GM19452 (cell line): Measurements from ENCODE around the gene TPK1.

Source experiments
- ATAC-seq: cut with Tn5 transposase; IDR thresholded peaks from one replicate; pipeline ENCODE4 v1.9.1; 2021; ENCODE audit not compliant: unreplicated experiment

Gene TPK1

GRCh38 chr7:144546782-144547181, 289.1 kb downstream of the TPK1 start:
- no peak for ATAC-seq

GRCh38 chr7:144545330-144545729, 290.5 kb downstream of the TPK1 start:
- no peak for ATAC-seq

DNA sequence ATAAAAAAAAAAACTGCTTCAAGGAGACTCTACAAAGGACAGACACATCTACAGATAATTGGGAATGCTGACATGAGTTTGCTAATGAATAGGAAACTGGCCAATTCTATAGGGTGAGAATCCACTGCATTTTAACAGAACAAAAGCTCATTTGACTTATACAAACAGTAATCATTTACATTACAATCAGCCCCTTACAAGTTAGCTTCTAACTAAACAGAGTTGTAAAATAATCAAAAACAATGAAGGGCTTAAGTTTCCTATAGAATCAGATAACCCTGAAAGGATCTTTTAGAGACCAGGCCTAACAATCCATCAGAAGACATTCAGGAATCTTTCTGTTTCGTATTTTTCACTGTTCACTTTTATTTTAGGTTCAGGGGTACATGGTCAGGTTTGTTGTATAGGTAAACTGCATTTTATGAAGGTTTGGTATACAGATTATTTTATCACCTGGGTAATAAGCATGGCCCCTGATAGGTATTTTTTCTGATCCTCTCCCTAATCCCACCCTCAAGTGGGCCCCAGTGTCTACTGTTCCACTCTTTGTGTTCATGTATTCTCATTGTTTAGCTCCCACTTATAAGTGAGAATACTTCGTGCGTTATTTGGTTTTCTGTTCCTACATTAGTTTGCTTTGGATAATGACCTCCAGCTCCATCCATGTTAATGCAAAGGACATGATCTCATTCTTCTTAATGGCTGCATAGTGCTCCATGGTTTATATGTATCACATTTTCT, 301.0 kb downstream of the TPK1 start:
- no peak for ATAC-seq

DNA sequence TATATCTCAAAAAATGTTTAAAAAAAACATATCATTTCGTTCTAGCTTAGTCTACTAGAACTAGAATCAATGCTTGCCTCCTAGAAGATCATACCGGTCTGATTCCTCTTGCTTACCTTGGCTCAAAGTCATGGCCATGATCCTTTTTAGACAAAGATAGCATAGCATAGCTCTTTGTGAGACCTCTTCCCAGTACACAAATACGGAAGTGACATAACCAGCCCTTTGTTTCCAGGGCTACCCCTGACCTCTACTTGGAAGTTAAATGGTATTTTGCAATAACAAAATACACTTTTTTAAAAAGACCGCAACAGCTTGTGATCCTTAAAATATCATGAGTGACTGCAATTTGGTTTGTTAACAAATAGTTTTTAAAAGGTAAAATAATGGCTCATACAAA, 301.7 kb downstream of the TPK1 start:
- no peak for ATAC-seq

DNA sequence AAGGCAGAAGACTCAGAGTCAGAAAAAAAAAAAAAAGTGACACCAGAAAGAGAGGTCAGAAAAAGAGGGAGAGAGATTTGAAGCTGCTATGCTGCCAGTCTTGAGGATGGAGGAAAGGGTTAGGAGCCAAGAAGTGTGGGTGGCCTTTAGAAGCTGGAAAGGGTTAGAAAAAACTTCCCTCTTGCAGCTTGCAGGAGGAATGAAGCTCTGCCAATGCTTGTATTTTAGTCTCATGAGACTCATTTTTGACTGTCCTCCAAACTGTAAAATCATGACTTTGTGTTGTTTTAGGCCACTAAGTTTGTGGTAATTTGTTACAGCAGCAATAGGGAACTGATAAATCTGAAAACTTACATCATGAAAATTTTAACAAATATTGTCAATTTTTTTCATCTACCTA, 304.7 kb downstream of the TPK1 start:
- no peak for ATAC-seq

- ATAC-seq = peak; percentile 97
Observed at GRCh38 chr7:144529269-144529926, 306.5 kb downstream of the TPK1 start.

DNA sequence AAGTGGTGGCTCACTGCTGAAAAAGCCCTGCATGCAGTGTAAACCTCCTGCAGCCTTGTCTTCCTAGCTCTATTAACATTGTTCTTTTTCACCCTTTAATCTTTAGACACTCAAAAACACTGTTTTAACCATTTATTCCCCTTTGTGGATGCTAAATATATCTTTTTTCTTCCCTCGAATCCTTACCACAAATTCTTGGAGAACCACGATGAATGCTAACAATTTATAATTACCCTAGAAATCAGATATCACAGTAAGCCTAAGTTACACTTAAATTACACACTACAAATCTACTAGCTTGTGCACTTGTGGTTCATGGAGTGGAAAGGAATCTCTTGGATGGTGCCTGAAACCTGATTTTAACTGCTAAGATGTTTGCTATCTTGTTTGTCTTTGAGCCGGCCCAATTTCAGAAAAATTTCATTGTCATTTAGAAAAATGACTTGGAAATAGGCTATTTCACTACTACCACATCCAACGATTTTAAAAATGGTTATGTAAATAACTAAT, 307.3 kb downstream of the TPK1 start:
- ATAC-seq = no peak

- ATAC-seq = no peak
Observed at GRCh38 chr7:144527051-144527471, 308.8 kb downstream of the TPK1 start.

GRCh38 chr7:144525956-144526355, 309.9 kb downstream of the TPK1 start:
- no peak for ATAC-seq

DNA sequence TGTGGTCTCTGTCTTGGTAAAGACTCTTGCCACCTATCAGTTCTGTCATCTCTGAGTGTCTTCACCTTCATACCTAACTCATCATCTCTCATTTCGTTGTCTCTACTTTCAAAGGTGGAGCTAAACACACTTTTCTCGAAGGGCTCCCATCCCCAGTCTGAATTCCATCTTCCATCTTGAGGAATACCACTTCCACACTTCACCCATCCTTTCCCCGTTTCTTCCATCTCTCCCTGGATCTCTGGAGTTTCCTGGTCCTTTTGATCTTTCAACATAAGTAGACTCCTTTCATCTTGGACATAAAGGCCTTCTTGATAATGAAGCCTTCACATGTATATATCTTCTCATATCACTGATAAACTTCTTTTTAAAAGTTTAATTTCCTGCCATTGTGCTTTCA, 311.6 kb downstream of the TPK1 start:
- no peak for ATAC-seq

DNA sequence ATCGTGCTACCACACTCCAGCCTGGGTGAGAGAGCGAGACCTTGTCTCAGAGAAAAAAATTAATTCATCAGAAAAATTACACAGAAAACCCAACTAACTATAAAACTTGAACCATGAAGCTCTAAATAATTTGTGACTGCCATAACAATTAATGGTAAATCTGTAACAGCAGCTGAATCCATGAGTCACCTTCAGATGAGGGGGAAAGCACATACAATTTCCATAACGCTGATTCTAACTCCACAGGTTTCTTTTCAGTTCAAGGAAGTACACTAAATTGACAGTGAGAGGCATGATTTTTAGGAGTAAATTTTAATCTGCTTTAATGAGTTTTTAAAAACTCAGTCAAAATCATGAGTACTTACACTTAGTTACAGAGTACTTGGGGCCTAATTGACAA, 312.2 kb downstream of the TPK1 start:
- no peak for ATAC-seq

- ATAC-seq = no peak
Observed at GRCh38 chr7:144519925-144520324, 315.9 kb downstream of the TPK1 start.

- no peak for ATAC-seq
Observed at GRCh38 chr7:144518360-144518759, 317.5 kb downstream of the TPK1 start.

DNA sequence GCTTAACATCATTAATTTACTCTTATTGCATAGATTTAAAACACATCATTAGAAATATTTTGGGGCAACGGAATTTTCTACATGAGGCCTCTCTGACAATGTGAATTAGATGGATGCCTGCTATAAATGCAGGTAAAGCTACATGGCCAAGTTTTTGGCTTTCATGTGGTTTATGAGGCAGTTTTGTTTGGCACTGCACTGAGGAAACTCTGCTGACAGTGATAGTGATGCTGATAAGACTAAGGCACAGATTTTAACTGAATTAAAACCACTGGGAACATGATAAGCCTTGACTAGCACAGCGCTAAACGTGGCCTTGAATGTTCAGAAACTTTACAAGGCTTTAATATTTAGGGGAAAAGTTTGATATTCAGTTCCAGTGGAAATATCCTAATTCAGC, 318.1 kb downstream of the TPK1 start:
- ATAC-seq = no peak

DNA sequence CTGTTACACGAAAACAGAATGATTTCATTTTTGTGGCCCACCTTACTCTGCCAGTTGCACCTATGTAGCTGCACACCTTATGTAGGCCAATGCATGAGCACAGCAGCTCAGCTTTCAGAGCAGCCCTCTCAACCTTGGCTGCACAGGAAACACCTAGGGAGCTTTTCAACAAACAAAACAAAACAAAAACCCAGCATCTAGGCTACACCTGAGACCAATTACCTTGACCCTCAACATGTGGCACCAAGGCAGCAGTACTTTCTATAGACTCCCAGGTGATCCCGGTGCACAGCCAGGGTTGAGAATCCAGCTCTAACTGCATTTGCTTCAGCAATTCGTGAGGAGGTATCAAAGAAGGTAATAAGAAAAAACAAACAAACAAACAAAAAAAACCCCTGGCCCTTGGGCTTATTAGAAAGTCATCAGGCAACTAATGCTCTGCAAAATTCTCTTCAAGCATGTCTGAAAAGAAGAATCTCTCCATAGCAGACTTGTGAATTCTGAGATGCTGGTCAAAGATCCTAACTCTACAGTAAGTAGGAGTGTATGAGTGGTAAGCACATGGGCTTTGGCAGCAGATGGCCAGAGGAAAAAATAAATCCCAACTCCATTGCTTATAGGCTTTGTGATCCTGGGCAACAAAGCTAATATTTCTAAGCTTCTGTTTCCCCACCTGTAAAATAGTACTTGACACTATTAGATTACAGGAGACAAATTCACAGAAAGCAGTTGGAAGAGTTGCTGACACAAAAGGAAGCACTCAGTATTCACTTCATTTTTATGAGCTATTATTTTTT, 318.9 kb downstream of the TPK1 start:
- ATAC-seq = no peak

DNA sequence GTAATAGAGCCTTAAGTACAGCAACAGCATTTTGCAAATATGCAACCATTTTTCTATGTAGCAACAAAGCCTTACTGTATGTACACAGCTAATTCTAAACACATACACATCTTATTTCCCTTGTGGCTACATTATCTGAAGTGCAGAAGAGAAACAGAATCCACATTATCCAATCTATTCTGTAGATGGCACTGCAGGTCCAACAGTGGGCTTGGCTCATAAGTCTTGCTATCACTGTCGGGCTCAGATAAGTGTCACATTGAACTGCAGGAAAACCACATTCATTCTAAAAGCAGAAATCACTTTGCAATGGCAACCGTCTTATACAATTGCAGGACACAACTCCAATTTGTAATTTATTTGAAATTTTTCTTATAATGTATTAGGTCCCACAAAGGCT, 322.5 kb downstream of the TPK1 start:
- no peak for ATAC-seq

- no peak for ATAC-seq
Observed at GRCh38 chr7:144510621-144511020, 325.2 kb downstream of the TPK1 start.

DNA sequence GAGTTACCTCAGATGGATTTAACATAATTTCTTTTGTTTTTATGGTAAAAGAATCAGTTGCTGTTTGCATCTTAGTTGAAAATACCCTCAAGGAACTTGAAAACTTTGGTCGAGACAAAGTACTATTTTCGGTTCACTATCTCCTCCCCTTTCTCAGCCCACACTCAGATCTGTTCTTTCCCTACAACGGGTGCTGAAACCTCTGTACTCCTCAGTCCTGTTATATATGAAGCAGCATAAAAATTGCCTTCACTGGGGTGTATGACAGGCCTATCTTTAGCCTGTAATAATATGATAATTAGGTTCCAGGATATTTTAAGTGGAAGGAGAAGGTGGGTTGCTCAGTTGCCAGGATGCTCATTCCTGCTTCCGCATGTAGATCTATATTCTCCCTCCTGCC, 327.2 kb downstream of the TPK1 start:
- ATAC-seq = peak; percentile 79

- ATAC-seq = no peak
Observed at GRCh38 chr7:144503215-144503614, 332.6 kb downstream of the TPK1 start.

- no peak for ATAC-seq
Observed at GRCh38 chr7:144500225-144500624, 335.6 kb downstream of the TPK1 start.

GRCh38 chr7:144497282-144497681, 338.6 kb downstream of the TPK1 start:
- ATAC-seq = no peak

- no peak for ATAC-seq
Observed at GRCh38 chr7:144494355-144494754, 341.5 kb downstream of the TPK1 start.
